HG03571 (cell line): ENCODE data around the gene PDZRN3.

Experiments
- ATAC-seq: cut with Tn5 transposase; IDR thresholded peaks from one replicate; pipeline ENCODE4 v1.9.1; 2021; ENCODE audit not compliant: unreplicated experiment

Gene PDZRN3

DNA sequence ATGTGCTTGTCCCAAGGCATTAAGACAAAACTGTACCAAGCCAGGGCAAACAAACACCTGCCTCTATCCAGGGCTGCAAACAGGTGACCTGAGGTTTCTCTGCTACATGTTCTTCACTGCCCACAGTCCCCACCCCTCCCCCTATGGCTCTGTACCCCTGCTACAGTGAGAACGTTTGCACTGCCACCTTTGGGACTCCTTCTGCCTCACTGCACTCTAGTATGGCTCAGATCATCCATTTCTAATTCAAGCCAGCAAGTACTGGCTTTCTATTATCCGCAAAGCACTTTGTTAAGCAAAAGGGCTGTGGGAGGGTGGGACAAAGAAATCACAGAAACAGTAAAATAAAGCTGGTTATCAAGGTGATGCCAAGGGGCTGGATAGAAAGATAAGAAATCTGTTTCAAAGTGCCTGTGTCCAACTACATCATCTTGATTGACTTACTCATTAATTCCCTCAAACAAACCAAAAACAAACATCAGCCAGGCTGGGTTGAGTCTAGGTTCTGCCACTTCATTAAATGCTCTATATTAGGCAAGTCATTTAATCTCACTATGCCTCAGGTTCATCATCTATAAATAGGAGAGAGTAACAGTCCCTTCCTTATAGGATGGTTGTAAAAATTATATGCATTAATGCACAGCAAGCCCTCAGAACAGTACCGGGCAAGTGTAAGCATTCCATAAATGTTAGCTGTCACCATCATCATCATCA is 95.3 kb downstream of the PDZRN3 start:
- no peak for ATAC-seq

DNA sequence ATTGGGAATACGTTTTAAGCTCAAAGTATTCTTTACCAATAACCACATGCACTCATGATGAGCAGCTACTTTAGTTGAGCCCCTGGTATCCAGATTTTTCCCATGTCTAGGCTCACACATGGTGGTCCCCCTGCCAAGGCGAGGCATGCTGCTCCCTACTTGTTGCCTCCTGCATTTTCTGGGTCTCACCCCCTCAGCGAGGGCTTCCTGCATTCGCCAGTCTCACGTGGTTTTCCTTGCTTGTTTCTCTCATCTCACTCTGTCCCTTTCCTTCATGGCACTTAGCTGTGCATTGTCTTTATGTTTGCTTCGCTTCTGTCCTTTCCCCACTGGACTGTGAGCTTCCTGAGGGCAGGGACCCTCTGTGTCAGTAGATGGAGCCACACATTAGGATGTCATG is 99.2 kb downstream of the PDZRN3 start:
- no peak for ATAC-seq

DNA sequence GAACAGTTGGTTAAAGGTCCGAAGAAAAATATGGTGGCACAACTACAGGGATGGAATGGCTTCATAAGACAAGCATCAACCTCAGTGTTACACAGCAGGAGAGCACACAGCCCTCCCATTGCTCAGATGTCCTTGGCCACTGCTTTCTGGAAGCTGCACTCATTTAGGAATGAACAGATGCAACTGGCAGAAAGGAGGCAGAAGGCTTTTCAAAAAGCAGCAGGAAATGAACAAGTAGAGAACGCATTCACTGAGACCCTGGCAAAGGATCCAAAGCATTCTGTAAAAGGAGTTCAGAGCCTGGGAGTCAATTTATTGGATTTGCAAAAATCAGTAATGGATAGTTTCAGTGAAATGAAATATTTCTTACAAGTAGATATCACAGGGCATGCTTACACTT is 101.1 kb downstream of the PDZRN3 start:
- ATAC-seq = no peak

DNA sequence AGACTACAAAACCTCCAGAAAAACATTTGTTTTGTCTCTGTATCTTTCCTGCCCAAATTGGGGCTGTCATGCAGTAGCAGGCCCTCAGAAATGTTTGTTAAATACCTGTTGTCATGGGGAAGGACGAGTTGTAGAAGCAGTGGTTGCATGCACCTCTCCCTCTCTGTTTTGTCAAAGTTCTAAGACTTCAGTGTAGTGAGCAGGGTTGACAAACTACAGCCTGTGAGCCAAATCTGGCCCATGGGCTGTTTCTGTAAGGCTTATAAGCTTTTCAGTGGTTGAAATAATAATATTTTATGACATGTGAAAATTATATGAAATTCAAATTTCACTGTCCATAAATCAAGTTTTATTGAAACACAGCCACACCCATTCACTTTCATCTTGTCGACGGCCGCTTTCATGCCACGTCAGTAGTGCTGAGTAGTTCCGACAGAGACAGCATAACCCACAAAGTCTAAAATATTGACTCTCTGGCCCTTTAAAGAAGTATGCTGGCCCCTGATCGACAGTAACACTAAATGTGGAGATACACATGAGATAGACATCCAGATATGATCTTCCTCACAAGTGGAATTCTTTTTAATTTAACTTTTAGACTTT is 102.9 kb downstream of the PDZRN3 start:
- no peak for ATAC-seq

DNA sequence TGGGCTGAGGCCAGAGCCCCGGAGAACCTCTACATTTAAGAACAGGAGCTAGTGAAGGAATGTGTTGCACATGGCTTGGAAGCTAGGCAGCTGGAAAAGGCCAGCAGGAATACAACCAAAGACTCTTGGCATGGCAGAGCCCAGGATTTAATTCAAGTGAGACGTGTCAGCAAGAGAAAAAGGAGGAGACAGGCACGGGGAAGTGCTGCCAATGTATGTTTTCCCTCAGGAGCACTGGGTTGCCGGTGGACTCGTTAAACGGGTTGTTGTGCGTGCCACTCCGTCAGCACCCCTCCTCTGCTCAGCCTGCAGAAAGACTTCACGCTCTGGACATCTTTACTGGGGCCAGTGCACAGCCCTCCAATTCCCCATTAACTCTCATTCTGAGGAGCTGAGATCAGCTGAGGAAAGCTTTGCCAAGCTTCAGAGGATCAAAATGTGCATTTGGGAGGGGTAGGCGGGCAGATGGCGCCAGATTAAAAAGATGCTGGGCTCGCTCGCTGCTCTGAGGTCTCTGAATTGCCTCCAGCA is 103.7 kb downstream of the PDZRN3 start:
- ATAC-seq = no peak

DNA sequence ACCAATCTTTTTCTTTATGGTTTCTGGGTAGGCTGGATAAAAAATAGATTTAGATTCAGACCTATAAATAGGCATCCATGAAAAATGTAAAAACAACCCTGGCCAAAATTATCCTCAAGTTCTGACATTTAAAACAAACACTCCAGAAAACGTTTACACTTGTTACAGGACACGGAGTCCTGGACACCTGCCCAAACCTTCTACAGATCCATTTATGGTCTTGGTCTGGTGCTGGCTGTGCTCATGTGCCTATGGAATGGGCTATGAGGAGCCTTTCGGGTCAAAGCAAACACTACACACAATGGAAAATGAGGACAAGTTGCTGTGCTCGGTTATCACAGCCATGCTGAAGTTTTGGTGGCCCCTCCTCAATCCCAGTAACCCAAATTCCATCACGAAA is 108.1 kb downstream of the PDZRN3 start:
- no peak for ATAC-seq

DNA sequence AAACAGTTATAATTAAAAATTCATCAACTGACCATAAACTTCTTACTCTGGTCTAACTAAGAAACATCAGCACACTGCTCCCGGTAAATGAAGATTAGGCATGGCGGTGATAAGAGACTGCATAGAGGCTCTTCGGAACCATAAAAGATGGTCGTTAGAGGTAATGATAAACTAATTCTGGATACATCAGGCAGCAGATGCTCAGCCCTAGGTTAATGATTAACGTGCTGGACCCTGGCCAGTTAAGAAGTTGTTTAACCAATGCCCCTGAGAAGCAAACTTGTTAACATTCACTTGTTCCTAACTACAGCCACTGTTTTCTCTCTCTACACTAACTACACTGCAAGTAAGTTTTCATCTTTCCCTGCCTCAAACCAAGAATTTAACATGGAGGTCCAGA is 111.5 kb downstream of the PDZRN3 start:
- ATAC-seq = no peak

DNA sequence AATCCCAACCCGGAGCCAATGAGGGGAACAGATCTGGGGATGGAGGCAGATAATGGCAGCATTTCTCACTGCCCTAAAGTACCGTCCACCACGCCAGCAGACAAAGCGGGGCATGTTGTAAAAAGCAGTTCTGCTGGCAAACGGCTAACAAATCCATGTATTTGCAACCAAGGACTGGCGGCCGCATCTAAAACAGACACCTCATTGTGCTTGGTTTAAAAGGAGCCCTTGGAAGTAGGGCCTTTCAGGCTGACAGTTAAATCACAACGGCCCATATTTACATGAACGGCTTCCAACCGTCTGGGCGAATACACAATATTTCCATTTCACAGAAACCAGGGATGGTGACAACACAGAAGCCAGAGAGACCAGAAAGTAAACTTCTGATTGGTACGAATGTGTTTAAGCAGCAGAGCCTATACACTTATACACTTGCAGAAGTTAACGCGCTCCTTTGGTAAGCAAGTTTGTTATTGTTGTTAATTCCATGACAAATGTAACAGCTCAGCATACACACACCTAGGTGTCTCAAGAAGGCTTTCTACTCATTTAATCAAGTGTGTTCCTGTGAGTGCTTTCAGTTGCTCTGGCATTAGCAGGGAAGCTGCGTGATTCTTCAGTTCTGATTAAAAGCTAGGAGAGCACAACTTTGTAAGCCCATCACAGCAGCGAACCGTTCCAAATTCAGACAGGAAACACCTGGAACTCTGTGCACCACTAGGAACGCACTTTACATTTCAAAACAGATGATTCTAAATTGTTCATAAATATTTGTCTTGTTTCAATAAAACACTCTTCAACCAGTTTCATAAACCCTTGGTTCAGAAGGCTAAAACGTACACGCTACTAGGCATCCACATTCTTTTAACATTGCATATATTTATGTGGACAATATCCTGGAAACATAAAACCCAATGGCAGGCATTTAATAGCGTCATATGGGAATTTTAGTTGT is 112.9 kb downstream of the PDZRN3 start:
- ATAC-seq = no peak

DNA sequence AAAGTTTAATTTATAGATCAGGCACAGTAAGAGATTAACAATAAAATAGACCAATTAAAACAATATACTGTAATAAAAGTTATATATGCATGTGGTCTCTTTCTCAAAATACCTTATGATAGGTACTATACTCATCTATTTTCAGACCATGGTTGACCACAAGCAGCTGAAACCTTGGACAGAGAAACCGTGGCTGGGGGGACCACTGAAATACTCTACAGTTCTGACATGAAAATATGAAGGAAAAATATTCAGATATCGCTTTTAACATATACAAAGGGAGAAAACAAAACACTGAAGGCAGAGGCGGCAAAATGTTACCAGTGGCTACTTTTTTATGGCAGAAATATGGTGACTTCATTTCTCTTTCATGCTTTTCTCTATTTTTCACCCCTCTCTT is 114.0 kb downstream of the PDZRN3 start:
- no peak for ATAC-seq

DNA sequence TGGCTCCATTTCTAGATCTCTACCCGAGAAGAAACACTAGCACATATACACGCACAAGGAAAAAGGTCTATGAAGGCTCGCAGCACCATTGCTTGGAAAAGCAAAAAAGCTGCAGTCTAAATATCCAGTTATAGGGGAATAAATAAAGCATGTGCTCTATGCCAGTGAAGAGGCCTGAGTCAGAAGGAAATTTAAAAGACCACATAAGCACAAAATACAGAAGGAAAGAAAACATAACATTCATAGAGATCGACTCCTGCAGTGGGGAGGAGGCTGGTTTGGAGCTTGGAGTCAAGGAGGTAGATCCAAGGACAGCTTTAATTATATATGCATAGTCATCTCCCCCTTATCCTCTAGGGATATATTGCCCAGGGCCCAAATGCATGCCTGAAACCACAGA is 114.4 kb downstream of the PDZRN3 start:
- no peak for ATAC-seq

DNA sequence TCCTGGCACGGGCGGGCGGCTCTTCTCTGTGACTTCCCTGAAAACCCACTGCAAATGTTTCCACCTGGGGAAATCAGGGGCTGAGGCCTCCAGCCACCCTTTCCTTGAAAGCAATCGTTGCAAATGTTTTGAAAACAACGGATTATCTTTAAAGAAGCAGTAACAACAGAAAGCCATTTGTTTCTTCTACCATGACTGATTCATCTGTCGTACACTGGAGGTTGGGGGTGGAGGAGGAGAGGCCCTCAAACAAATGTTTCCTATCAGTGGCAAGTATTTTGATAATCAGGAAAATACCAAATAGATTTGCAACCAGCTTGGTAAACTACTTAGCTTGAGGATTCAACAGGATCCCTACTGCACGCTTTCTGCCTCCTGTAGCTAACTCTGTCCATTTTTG is 114.9 kb downstream of the PDZRN3 start:
- ATAC-seq = no peak

DNA sequence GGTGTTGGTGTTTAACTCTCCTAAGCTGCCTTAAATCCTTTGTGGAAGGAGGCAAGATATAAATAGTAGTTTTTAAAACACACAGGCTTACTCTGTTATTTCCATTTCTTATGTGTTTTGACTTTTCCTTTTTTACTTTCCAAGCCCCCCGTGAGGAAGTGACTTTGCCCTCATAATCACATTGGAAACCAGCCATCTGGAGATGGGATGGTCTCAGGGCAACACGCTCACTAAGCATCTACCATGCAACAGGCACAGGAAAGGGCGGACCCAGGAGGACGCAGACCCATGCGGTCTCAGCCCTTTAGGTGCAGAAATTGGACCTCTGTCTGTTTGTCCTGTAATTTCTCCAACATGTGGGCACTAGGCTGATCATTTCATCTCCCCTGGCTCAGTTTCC is 115.7 kb downstream of the PDZRN3 start:
- no peak for ATAC-seq

DNA sequence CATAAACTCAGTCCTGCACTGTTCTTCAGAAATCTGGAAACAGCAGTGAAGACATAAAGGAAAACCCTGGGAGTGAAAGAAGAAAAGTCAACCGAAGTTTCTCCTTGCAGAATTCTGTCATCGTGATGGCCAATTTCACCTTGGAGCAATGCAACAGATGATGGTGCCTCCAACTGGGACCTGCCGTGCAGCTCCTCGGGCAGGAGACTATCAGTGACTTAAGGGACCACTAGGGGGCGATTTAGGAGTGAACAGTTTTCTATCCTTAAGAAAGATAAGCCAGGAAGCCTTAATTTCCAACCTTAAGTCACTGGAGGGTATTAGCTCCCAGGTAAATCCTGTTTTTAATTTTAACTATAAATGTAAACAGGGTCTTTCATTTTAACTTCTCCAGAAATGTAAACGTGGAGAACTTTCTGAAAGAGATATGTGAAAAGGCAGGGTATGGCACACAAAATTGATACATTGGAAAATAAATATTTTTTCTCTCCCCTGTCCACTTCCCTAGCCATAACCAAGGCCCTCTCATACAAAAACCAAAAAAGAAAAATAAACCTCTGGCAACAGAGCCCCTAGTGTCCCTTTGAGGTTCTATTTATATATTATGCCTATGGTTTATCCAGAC is 116.3 kb downstream of the PDZRN3 start:
- ATAC-seq = no peak

DNA sequence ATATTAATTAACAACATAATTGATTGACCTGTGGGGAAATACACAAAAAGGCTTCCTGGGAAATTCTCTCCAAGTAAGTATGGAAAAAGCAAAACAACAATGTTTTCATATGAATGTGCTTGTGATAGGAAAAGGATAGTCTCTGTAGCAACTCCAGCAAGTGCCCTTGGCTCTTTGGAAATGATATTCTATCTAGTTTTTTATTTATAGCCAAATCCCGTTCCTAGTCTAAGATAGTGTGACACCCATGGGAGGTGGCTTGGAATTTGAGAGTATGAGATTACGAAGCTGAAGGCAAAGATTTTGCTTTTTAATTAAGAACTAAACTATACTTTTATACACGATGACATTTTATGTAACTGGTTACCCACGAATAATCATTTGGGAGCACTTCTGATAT is 119.9 kb downstream of the PDZRN3 start:
- no peak for ATAC-seq

DNA sequence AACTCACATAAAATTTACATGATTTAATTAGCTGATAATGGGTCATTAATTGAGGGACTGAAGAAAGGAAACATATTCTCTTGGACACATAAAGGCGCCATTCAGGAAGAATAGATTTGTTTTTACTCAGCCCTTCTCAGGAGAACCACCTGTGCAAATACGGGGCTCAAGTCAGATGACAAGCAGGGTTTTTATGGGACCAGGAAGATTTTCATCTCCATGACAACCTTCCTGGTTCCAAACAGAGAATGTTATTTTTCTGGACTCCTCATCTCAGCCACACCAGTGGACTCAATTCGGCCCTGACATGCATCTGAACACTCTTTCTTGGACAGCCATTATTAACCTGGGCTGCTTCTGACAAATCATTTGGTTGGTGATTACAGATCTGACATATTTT is 120.5 kb downstream of the PDZRN3 start:
- ATAC-seq = no peak

DNA sequence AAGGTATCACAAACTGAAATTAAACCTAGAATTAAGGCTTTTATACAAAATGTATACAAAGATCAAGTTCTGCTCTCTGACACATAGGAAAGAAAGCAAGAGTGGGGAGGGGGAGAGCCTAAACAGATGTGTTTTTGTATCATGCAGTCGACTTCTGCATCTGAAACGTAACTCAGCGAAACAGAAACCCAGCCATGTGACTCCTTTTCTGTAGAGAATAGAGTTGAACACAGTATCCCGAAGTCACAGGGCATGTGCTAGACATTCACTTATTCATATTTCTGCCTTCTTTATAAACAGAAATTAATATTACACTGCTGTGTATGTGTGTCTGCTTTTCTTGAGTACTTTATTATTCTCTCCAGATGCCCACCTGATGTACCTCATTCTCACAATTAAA is 121.0 kb downstream of the PDZRN3 start:
- ATAC-seq = no peak

DNA sequence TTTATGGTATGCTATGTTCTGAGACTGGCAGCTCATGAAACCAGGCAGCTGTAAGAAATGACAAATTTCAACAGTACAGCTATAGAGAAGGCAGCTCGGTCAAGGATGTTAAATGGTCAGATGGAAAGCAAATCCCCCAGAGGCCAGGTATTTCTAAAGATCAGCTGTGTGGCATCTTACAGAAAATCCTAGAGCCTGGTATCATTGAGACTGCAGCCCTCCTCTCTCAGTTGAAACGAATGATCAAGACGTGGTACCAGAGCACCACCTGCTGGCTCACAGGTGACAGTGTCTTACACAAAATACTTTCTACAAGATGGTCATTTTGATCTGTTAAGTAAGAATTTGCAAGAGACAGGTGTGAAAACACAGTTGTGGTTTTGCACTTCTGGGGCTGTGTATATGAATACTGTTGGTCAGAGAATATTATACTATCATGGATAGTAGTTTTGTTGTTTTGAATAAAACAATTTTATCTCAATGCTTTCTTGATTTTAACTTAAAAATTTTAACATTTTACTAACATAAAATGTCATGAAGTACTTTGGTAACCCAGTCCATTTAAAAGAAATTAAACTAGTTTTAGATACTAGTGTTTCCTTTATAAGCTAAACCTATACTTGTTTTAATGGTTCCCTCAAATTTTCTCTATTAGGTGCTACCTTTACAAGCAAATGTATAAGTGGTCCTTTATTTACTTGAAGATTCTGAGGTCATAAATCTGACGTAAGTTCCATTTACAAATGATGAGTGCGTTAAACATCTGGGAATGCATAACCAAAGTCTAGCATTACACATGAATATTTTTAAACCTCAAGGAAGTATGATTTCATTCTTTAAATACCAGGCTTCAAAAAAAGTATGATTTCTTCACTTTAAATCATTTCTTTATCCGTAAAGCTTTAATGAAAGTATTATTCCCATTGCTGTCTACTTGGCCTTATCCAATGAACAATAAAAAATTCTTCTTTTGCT is 121.8 kb downstream of the PDZRN3 start:
- no peak for ATAC-seq

DNA sequence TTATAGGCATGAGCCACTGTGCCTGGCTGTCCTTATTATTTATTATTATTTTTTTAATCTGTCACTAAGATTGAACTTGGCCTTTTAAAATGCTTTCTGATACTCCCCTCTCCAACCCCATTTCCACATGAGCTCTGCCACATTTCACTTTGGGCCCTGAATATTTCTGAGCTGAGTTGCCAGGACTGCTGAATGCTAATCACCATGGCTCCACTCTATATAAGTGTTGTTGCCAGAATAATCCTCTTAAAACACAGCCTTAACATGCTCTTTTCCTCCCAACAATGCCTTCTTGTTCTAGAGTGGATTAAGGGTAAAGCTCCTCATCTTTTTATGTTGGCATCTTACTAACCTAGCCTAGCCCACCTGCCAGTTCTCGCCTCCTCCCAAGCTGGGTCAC is 124.4 kb downstream of the PDZRN3 start:
- no peak for ATAC-seq

DNA sequence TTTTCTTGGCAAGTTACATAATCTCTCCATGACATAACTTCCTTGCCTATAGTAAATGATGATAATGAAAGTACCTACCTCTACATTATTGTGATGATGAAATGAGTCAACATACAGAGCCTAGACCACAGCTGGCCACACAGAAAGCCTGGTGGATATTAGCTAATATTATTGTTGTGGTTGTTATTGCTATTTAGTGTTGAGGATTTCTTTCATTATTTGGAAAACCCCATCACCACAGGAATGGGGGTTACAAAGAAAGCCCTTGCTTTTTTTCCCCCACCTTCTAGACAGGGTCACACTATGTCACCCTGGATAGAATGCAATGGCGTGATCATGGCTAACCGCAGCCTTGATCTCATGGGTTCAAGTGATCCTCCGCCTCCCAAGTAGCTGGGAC is 125.0 kb downstream of the PDZRN3 start:
- ATAC-seq = no peak
